NOMO-1 (cell line): ENCODE measurements around the gene OLIG3.
A peak's percentile ranks its signal among the peaks of the same experiment; 100 is the strongest.

Experiments used
- DNase-seq, 2 experiments: peaks; one replicate each; lab custom pipeline; 2025; ENCODE audit not compliant: unreplicated experiment in 2 of 2; lab: John Stamatoyannopoulos, UW

Gene OLIG3

DNA sequence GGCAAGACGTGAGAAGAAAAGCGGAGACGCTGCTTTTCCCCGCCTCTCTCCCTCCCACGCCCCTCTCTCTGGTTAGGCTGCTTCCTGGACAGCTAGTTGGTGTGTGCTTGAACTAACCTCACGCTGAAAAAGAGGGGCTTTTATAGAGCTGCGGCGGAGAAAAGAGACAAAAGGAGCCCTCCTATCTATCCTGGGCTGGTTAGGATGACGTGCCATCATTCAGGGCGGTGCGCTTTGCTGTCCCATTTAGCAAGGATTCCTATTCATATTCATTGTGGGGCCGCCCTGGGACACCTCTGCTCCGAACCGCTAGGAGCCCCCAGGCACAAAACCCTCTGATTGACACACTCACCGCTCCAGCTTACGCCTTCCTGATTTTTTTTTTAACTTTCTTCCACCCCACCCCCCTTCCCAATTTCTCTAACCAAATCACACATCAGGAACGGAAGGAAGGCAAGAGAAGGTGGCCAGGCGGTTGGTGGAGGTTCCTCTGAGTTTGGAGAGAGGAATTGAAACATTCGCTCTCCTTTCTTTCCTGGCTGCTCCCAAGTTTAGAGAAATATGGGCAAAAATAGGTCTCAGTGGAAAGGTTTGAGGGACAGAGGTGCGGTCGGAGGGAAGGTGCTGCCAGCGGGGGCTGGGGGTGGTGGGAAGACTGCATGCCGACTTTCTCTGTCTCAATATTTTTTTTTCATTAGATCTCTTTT lies at the start of gene OLIG3:
Gene OLIG3 (minus strand): TSS at position 114 of the 707 bp plus-strand sequence. CDS start 224 bp downstream, outside the sequence.
- no peak for DNase-seq

DNA sequence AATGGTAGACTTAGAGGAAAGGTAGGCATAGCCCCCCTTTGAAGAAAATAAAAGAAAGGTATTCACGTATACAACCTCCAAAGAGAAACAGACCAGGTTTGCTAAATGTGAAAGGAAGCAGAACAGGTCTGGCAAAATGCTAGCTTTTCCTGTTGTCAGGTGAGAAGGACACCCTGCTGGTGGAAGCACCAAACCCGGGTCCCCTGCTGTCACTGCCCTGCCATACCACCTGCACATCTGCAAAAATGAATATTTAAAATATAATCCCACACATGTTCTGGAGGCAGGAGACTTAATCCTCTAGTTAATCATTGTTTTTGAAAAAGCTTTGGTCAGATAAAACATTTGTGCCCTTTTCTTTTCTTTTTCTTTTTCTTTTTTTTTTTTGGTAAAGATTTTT lies 48.9 kb upstream of the OLIG3 start:
- no peak for DNase-seq

DNA sequence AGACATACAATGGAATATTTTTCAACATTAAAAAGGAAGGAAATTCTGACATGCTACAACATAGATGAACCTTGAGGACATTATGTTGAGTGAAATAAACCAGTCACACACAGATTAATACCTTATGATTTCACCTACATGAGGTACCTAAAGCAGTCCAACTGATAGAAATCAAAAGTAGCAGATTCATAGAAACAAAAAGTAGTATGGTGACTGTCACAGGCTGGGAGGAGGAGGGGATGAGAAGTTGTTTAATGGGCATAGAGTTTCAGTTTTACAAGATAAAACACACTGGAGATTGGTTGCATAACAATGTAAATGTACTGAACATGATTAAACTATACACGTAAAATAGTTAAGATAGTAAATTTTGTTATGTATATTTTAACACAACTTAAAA lies 48.5 kb upstream of the OLIG3 start:
- no peak for DNase-seq

DNA sequence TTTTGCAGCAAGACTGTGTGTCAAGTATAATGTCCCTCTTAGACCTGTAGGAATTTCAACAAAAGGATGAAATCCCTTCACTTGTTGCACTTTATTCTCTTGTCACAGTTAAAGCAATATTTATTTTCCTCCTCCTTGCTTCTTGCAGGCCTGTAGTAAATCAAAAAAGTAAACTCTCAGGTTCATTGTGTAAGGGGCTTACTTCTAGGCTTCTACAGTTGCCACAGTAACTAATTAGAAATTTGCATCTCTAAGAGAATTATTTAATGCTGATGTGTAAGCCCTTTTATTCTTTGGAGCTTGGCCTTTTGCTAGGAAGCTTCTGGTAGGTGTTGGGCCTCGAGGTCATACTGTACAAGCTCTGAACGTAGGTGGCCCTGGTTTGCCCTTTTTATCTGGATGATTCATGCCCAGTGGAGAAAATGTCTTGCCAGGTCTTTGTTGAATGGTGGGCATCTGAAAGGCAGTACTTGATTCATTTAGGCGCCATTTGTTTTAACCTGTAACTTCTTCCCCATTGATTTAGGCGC lies 47.4 kb upstream of the OLIG3 start:
- DNase-seq = no peak

DNA sequence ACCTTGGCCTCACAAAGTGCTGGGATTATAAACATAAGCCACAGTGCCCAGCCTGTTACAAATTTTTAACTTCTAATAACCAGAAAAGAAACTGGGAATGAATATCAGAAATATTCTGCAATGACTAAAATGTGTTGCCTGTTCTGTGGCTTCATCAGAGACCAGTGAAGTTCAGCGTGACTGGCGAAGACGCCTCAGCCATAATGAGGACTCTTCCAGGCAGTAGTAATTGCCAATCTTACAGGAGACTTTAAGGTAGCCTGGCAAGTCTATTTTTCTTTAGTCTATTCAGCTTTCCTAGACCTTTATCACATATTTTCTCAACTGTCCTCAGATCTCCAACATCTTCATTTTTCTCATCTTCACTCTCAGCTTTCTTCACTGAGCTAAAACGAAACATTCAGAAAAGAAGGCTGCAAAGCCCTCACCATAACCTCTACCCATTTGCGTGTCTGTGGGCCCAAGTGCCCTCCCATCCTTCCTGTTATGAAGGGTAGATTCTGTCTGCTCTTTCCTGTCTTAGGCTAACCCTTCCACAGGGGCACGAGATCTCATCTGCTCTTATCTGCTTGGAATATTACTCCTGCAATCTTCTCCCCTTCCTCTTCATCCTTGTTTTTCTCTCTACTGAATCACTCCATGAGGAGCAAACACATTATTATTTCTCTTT lies 42.0 kb upstream of the OLIG3 start:
- no peak for DNase-seq

DNA sequence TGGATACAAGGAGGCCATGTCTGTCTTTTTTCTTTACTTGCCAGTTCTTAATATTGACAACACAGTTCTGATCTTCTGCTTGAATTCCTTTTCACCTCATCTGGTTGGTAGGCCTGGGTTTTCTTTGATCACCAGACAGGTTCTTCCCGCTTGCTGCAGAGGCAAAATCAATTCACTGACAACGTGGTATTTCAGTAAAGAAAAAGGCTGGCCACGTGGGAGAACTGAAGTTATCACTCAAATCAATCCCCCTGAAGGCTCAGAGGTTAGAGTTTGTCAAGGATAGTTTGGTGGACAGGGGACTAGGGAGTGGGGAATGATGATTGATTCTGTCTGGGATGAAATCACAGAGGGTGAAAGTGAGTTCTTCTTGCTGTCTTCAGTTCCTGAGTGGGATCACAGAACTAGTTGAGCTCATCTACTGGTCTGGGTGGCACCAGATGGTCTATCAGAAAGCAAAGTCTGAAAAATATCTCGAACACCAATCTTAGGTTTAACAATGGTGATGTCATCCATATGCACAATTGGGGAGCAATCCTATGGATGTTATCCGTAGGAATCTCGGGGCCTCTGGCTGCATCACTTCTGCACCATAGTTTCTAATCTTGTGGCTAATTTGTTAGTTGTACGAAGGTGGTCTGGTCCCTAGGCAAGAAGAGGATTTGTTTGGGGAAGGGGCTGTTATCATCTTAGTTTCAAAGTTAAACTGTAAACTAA lies 37.3 kb upstream of the OLIG3 start:
- no peak for DNase-seq

DNA sequence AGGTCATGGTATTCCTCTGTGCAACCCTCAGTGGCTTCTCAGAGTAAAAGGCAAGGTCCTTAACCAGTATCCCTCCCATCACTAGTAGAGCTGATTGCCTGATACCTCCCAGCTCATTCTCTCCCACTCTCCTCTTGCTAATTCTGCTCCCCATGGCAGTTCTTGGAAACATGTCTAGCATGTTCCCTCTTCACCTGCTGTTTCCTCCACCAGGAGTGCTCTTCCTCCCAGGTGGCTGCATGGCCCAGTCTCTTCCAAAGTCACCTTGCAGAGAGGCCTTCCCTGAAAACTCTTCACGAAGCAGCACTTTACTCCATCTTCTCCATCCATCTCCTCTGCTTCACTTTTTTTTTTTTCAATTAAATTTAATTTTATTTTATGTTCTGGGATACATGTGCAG lies 36.2 kb upstream of the OLIG3 start:
- no peak for DNase-seq

DNA sequence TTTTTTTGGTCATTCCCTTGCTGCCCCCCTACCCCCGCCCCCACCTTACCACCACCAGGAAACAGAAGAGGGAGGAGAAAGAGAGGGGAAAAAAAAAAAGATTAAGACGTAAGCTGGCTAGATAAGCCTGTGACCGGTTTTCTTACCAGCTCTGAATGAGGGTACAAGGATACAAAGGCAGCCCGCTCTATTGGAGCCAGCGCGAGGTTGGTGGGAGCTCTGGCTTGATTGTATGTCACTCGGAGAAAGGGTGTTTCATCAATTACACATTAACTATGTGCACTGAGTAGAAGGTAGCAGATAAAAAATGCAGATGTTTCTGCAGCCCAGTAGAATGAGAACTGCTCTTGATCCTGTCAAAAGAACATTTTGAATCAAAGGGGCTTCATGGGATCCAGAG lies 28.6 kb upstream of the OLIG3 start:
- DNase-seq = no peak

DNA sequence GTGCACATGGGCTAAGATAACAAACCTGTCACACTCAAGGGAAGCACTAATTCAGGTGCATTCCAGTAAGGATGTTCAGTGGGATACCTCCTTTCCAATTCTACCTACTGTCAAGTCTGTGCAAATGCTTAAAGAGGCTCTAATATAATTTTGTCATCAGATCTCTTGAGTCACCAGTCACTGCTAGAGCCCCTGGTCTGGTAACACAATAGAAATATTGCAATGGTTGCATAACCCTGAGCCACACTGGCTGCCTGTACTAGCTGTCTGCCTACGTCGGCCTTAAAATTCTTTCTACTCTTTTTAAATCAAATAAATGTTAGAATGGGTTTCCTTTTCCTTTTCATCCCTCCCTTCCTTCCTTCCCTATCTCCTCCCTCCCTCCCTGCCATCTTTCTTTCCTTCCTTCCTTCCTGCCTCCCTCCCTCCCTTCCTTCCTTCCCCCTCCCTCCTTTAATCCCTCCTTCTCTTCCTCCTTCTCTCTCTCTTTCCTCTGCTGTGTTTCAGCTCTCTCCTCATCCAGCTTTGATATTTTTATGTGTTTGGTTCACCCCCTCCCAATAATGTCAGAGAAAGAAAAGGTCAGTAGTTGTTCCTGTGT lies 28.1 kb upstream of the OLIG3 start:
- peak in 1 of 2 experiments; percentile 6 for DNase-seq

DNA sequence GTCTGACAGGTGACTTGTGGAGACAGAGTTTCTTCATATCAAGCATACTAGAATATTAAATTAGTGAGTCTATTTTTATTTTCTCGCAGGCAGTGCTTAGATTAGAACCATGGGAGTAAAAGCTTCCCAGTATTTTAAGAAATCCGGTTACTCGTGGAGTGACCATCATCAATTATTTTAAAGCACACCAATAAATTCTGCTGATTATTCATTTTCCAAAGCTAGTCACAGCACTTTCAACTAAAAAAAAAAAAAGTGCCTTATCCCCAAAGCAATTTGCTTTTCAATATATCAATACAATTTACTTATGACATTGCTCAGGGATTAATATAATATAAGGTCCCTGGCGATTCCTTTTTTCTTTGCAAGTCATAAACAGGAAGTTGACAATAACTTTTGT lies 26.3 kb upstream of the OLIG3 start:
- DNase-seq = no peak

DNA sequence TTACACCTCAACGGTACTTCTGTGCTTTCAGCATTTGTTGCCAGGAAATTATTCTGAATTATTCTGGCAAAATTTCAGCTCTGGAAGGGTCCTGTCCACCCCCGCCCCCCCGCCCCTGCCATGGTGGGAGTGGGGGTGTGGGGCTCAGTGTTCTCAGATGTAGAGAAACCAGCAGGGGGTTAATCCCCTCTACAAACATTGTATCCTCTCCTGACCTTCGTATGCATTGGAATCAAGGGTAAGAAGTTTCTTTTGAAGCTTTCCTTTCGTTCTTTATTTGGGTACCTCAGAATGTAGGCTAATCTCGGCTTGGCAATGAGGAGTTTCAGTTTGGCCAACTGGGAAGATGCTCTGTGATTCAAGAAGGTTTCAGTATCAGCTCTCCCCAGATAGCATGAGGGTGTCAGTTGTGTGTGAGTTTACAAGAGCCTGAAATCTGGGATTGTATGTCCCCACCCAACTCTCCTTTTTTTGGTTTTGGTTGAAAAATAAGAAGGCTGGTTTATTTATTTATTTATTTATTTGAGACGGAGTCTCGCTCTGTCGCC lies 25.5 kb upstream of the OLIG3 start:
- DNase-seq = no peak

DNA sequence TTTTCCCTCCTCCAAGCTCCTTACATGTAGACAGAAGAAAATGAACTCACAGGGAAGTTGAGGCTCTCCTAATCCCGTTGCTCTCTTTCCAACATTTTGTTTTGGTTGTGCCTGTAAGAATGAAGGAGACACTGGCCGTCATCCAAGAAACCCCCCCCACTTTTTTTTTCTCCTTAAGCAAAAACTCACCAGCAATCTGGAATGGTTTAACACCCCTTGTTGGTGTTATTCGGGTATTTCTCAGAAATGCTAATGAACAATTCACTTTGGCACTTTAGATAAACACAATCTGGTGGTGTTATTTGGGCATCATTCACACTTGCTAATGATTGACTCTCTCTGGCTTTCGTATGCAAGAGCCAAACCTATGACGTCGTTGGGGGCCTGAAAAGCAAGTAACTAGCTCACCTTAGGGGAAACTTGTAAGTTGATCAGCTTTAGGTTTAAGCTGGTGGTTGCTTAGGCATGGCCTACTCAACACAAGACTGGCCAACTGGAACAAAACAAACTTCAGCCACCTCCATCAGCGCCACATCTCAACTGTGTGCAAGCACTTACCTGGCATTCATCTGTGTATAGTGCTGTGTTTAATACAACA lies 24.3 kb upstream of the OLIG3 start:
- no peak for DNase-seq

DNA sequence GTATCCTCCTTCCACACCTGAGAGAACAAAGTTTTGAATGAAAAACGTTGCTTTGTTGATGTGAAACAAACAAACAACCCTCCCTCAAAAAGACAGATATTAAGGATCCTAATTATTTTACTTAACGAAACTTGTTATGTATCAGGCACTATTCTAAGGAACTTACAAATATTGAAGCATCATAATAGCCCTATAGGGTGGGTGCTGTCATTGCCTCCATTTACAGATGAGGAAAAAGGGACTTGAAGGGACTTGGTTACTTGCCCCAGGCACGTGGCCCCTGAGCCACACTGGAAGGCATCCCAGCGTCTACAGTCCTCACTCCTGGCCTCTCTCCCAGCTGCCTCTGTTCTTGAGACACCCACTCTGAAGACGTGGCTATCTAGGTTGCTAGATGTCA lies 20.2 kb upstream of the OLIG3 start:
- DNase-seq = no peak

DNA sequence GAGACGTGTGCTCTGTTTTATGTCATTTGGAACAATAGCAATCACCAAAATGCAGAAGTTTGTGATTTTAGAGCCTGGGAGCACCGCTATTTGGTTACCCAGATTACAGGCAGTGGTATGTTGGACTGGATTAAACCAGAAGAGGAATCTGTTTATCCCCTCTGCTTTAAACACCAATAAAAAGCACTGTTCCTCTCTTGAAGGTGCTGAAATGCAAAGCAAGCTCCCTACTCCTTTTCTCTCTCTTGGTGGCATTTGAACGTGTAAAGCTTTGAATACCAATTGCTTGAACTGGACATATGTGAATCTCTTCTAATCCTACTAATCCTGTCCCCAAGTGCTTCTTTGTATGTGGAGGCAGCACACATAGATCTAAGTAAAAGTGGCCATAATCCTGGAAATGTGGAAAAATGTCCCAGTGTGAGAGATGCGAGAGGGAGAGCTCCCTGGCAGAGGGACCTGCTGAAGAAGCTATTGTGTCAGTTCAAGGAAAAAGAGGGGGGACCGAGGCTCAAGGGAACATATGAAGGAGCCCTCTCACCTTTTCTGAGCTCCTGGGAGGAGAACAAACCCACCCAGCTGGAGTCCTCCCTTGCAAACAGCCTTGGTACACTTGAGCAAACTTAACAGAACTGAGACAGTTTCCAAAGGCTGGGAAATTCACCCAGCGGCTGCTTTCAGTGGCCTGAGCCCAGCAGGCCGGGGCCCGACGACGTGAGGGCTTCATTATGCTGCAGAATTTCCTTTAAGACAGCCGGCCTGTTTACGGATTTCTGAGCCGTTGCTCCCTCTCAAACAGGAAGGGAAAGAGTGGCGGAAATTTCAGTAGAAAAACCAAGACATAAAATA lies 18.8 kb upstream of the OLIG3 start:
- DNase-seq = no peak

DNA sequence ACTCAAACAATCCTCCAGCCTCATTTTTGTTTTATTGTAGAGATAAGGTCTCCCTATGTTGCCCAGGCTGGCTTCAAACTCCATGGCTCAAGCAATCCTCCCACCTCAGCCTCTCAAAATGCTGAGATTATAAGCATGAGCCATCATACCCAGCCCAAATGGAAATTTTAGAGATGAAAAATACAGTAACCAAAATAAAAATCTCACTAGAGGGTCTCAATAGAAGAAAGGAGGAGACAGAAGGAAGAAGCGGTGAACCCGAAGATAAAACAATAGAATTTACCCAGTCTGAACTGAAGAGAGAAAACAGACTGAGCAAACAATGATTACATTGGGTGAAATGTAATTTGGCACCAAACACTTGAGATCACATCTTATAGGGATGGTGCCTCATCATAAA lies 16.7 kb upstream of the OLIG3 start:
- no peak for DNase-seq

DNA sequence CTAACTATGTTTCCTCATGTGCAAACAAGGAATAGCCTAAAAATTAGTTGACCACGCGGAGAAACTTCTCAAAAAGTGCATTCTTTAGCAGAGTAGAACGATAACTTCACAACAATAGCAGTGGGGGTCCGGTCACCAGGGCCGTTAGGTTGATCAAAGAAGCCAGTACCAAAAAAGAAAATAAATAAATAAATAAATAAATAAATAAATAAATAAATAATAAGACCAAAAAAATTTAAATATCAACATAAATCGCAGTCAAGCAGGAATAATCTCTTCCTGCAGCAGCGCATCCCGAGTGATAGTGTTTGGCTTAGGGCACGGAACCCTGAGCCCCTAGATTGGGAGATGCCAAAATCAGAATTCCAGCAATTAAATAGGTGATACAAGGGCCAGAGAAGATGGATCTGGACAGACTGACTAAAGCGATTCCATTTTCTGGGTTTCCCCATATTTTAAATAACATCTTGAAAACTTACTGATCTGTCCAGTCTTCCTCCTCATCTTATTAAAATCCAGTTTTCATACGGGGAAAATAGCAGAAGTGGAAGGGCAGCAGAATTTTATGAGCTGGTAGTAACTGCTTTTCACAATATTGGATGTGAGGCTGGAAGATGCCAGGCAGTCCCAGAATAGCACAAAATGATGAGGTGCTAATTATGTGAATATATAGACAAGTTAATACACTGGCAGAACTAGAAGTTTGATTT lies 4.4 kb upstream of the OLIG3 start:
- DNase-seq = no peak

DNA sequence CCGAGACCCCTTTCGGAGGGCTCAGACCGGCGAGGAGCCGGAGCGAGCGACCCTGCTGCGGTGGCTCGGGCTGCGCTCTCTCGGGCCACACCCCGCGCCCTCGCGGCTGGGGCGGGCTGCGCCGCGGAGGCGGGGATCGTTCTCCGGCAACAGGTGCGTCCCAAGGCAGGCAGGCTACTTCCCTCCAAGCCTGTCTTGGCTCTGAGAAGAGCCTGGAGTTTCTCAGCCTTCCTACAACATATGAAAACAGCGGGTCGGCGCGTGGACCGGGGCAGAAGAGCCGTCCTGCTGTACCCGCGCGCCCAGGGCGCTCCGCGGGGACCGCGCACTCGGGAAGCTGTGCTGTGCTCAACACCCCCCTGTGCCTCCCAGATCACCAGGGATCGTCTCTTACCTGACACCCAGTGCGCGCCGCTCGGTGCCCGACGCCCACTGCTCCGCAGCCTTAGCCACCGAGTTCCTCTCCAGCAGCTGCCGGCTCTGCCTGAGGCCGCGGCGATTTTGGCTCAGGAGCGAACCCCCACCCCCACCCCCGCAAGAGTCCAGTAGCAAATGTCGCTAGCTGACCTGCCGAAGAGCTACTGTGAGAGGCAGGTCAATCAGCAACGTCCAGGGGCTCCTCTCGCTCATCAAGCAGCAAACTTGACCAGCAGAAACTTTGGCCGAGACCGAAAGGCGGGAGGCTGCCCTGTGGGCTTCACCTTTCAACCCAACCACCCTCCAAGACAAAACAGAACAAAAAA lies 3.7 kb upstream of the OLIG3 start:
- DNase-seq = no peak

DNA sequence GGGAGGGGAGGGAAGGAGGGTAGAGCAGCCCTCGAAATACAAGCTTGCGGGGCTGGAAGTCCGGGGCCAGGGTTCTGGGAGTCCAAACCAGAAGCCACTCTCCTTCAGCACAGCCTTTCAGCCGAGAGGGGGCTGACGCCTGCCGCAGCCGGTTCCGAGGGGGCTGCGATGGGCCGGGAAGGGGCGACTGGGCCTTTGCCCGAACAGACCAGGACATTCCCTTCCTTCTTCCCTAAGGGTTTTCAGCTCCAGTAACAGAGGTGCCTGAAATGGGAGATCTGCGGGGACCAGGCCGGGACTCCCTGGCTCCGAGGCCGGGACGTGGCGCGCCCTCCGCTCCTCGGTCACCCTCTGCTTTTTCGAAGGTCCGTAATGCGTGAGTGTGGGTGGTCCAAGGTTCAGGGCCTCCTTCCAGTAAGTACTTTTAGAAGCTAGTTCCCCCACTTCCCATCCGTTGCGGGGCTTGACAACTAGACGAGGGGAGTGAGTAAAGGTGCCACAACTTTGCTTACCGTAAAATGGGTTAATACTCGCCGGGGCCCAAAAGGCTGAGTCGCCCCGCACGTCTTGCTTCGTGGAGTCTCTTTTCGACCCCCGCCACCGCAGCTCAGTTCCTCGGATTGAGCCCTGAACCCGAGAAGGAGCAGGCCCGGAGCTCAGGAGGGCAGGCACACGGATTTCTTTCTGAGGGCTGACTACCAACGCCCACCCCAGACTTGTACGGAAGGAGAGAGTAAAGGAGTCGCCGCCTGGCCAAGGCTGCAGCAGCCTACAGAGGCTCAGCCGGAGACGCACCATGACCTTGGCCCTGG lies 2.9 kb upstream of the OLIG3 start:
- DNase-seq = no peak
